ENCODE results near the gene ST6GALNAC1. TPM values are rescaled to one million over a fixed set of nuclear protein-coding genes. Genes with fewer than 3 reads are reported as not detected.

ST6GALNAC1 gene
- total and polyA plus RNA-seq, 2 of the 13 experiments (the other 11 are each of a cell fraction or from before 2014, with no cell fraction given) = not detected

DNA sequence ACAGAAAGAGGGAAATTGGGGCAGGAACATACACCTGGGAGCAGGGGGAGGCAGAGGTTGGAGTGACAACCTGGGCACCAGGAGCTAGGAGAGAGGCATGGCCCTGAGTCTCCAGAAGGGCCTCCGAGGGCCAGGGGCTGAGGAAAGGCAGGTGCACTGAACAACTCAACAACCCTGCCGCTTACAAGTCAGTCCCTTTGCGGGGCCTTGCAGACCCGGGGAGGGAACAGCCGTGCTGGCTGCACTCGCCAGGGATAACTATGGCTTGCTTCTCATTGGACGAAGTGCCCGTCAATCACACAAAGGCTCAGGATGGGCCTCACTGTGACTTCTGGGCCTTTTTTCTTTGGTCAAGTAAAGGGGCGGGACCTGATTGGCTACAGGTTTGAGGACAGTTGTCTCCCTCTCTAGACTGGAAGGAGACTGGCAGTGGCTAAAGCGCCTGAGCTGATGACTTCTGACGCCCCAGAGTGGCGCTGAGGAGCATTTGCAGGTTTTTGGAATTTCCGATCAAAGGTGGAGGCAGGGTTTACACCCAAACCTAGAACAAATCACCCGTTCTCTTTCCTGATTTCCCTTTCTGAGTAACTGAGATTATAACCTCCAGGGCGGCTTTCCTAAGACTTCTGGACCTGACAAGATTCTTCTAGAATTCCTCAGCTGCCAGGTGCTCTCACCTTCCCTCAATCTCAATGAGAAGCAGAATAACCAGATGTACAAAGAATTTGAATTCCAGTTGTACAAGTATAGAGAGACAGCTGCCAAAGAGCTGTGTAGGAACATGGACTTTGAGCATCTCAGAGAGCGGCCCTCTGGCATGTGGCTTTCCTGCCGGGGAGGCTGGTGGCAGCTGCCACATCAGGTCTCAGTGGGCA, 30.3 kb downstream of the ST6GALNAC1 start (continued):
- TF ChIP-seq ZBTB46 (CRISPR knock-in tag; IDR thresholded peaks at IDR 0.05; ENCODE audit: borderline replicate concordance) (no peak), ZFP36L1 (CRISPR knock-in tag; IDR thresholded peaks at IDR 0.05) (peak; percentile 71; the same call in 1 of the 2 replicates), THAP11 (CRISPR knock-in tag; IDR thresholded peaks at IDR 0.05) (0 out of 2 replicates have a peak, but pooled peaks have one; percentile 26), ZNF33A (CRISPR knock-in tag; IDR thresholded peaks at IDR 0.05; ENCODE audit: borderline replicate concordance) (no peak), ZNF646 (CRISPR knock-in tag; IDR thresholded peaks at IDR 0.05) (no peak), ZNF709 (CRISPR knock-in tag; IDR thresholded peaks at IDR 0.05) (peak; percentile 70; the same call in 1 of the 2 replicates), ZNF747 (CRISPR knock-in tag; IDR thresholded peaks at IDR 0.05; ENCODE audit: borderline replicate concordance) (no peak), CREB1 (IDR thresholded peaks at IDR 0.05) (no peak), CREB1 (CRISPR knock-in tag; IDR thresholded peaks at IDR 0.05) (no peak), NRL (CRISPR knock-in tag; IDR thresholded peaks at IDR 0.05; ENCODE audit: borderline replicate concordance) (0 out of 2 replicates have a peak, but pooled peaks have one; percentile 48), EHMT2 (IDR thresholded peaks at IDR 0.05; ENCODE audit: borderline replicate concordance, low read depth, low read length) (no peak; the same call in 1 of the 2 replicates), EP300 (IDR thresholded peaks at IDR 0.05; ENCODE audit: low read depth in 2 of 2, low read length in 2 of 2) (no peak), EP300 (CRISPR knock-in tag; IDR thresholded peaks at IDR 0.05; ENCODE audit: borderline replicate concordance) (no peak), SIX1 (CRISPR knock-in tag; IDR thresholded peaks at IDR 0.05; ENCODE audit: borderline replicate concordance) (no peak), ZNF777 (CRISPR knock-in tag; IDR thresholded peaks at IDR 0.05) (no peak), IRX3 (CRISPR knock-in tag; IDR thresholded peaks at IDR 0.05; ENCODE audit: borderline replicate concordance, low read depth) (no peak), TBX2 (CRISPR knock-in tag; IDR thresholded peaks at IDR 0.05; ENCODE audit: borderline replicate concordance) (no peak), SIN3B (IDR thresholded peaks at IDR 0.05; ENCODE audit: low read length) (no peak), ETV6 (CRISPR knock-in tag; conservative IDR thresholded peaks at IDR 0.05) (no peak), SYNCRIP (IDR thresholded peaks at IDR 0.05; ENCODE audit: insufficient read depth, low read depth, low read length) (no peak)
- TF ChIP-seq, protein P1, sequence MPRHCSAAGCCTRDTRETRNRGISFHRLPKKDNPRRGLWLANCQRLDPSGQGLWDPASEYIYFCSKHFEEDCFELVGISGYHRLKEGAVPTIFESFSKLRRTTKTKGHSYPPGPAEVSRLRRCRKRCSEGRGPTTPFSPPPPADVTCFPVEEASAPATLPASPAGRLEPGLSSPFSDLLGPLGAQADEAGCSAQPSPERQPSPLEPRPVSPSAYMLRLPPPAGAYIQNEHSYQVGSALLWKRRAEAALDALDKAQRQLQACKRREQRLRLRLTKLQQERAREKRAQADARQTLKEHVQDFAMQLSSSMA (CRISPR knock-in tag; IDR thresholded peaks at IDR 0.05) = no peak

All from HepG2 (cell line).